ENCODE results near the gene PLEKHA7.

Gene PLEKHA7

GRCh38 chr11:16799890-16800289 lies 214.3 kb downstream of the PLEKHA7 start:
- no peak overlapping the region for H3K4me3 ChIP-seq (ENCODE audit: low read depth, low read length)
- TF ChIP-seq CTCF (IDR thresholded peaks at IDR 0.05; ENCODE audit: insufficient read depth, low read length, missing control alignments) = no peak
- ChIA-PET CTCF (interaction anchor here (0.9 to 2.1 kb wide), 3 partner anchors 9 to 15 kb away, joined by 3 to 12 read pairs (median 4); no protein-coding TSS in a partner anchor), POLR2A (no interaction called here)
- no peak for DNase-seq (ENCODE audit: low read depth, low spot score)

- no peak overlapping the region for H3K4me3 ChIP-seq (ENCODE audit: low read depth, low read length)
- no peak for TF ChIP-seq CTCF (IDR thresholded peaks at IDR 0.05; ENCODE audit: insufficient read depth, low read length, missing control alignments)
- DNase-seq (ENCODE audit: low read depth, low spot score) = no peak
- POLR2A ChIA-PET = no interaction called here
- CTCF ChIA-PET = no interaction called here
These were observed 215.0 kb downstream of the PLEKHA7 start for GRCh38 chr11:16799221-16799620.

- DNase-seq (ENCODE audit: low read depth, low spot score) = no peak
- no peak overlapping the region for H3K4me3 ChIP-seq (ENCODE audit: low read depth, low read length)
- POLR2A ChIA-PET = no interaction called here
- no peak for TF ChIP-seq CTCF (IDR thresholded peaks at IDR 0.05; ENCODE audit: insufficient read depth, low read length, missing control alignments)
- CTCF ChIA-PET = interaction anchor here (2.4 kb wide), 1 partner anchor 12 kb away, joined by 26 read pairs; no protein-coding TSS in a partner anchor
These were observed 216.4 kb downstream of the PLEKHA7 start for GRCh38 chr11:16797776-16798175.

- CTCF ChIA-PET = interaction anchor here (2.4 kb wide), 1 partner anchor 10 kb away, joined by 26 read pairs; no protein-coding TSS in a partner anchor
- no peak overlapping the region for H3K4me3 ChIP-seq (ENCODE audit: low read depth, low read length)
- POLR2A ChIA-PET = no interaction called here
These were observed 217.9 kb downstream of the PLEKHA7 start for GRCh38 chr11:16796311-16796710.

GRCh38 chr11:16795146-16795545 lies 219.1 kb downstream of the PLEKHA7 start:
- no peak for DNase-seq (ENCODE audit: low read depth, low spot score)
- H3K4me3 ChIP-seq (ENCODE audit: low read depth, low read length) = no peak overlapping the region
- TF ChIP-seq CTCF (IDR thresholded peaks at IDR 0.05; ENCODE audit: insufficient read depth, low read length, missing control alignments) = no peak
- ChIA-PET POLR2A (no interaction called here), CTCF (no interaction called here)

More at GRCh38 chr11:16796311-16796710, 217.9 kb downstream of the PLEKHA7 start:
- no peak for TF ChIP-seq CTCF (IDR thresholded peaks at IDR 0.05; ENCODE audit: insufficient read depth, low read length, missing control alignments)
- DNase-seq (ENCODE audit: low read depth, low spot score) = no peak

- no peak for DNase-seq (ENCODE audit: low read depth, low spot score)
- no peak overlapping the region for H3K4me3 ChIP-seq (ENCODE audit: low read depth, low read length)
- POLR2A ChIA-PET = no interaction called here
- CTCF ChIA-PET = interaction anchor here (1.0 to 13.4 kb wide), 3 partner anchors 26 to 270 kb away, joined by 3 to 196 read pairs (median 5); no protein-coding TSS in a partner anchor
- no peak for TF ChIP-seq CTCF (IDR thresholded peaks at IDR 0.05; ENCODE audit: insufficient read depth, low read length, missing control alignments)
These were observed 220.0 kb downstream of the PLEKHA7 start for GRCh38 chr11:16794047-16794818.
